HCT116 (cell line): Measurements from ENCODE around the gene COPS8. TPM values are rescaled to one million over a fixed set of nuclear protein-coding genes. Genes with fewer than 3 reads are reported as not detected.

Experiments
- ATAC-seq: fragments of 200-7000 bp; cut with Tn5 transposase; 2 replicates; pipeline ENCODE4 v1.9.1; 2020; ENCODE audit warnings: mild to moderate bottlenecking, moderate library complexity
- BruUV-seq: library from RNA; stranded (reverse); fragments of 400-500 nt; replicated peaks from 2 replicates; lab custom pipeline; 2021; lab: Mats Ljungman, UMichigan
- CTCF ChIA-PET: fragments of 300-600 bp; sonication (Branson Sonifier 250); formaldehyde crosslinking; loops from one replicate; lab custom pipeline; 2021; ENCODE audit warnings: antibody characterized with exemption; lab: Charles Lee
- POLR2A ChIA-PET: fragments of 300-600, 350-600 bp; sonication (Branson Sonifier 250); formaldehyde crosslinking; loops from one replicate; lab custom pipeline; 2021; ENCODE audit warnings: antibody characterized with exemption; lab: Charles Lee
- RAD21 ChIA-PET, 2 experiments: fragments of 300-600 bp; sonication (Branson Sonifier 250); formaldehyde crosslinking; loops; one replicate each; lab custom pipeline; 2023; ENCODE audit warnings: low total read pairs in 2 of 2; ENCODE audit not compliant: uncharacterized antibody in 2 of 2, unreplicated experiment in 2 of 2, low non-redundant PET in 1 of 2; lab: Charles Lee
- DNase-seq: peaks from one replicate; pipeline ENCODE4 v3.0.0-alpha.2; 2010; ENCODE audit warnings: low read depth, low spot score
- H2AFZ ChIP-seq: fragments of 200-600 bp; shearing (Covaris generic), sonication (generic); 2 replicates; pipeline ENCODE4 v1.6.1; 2017; ENCODE audit warnings: low read depth, mixed run types, mixed read lengths, antibody characterized with exemption, low read length; ENCODE audit not compliant: poor library complexity, severe bottlenecking
- H3K27ac ChIP-seq: 2 replicates; pipeline ENCODE4 v1.5.1; 2012; ENCODE audit warnings: low read depth, low read length
- H3K27me3 ChIP-seq: fragments of 200-600 bp; sonication (generic); 2 replicates; pipeline ENCODE4 v1.6.1; 2016; ENCODE audit warnings: mixed run types, low read length, mixed read lengths; ENCODE audit not compliant: insufficient read depth
- H3K36me3 ChIP-seq, 2 experiments: fragments of 200-500 bp in 1 of 2; fragments of 200-600 bp in 1 of 2; sonication (Bioruptor generic) in 1 of 2; sonication (generic) in 1 of 2; 2 replicates each; pipeline versions ENCODE4 v1.5.1 to v1.6.1; 2014 to 2016; ENCODE audit warnings: low read length in 2 of 2, inconsistent platforms in 1 of 2, mixed read lengths in 1 of 2, mixed run types in 1 of 2; ENCODE audit not compliant: insufficient read depth in 2 of 2, control insufficient read depth in 1 of 2
- H3K4me1 ChIP-seq, 2 experiments: fragments of 200-600 bp in 1 of 2; sonication (generic) in 1 of 2; 2 replicates each; pipeline versions ENCODE4 v1.5.1 to v1.6.1; 2012 to 2017; ENCODE audit warnings: low read length in 2 of 2, inconsistent platforms in 1 of 2, mild to moderate bottlenecking in 1 of 2, mixed read lengths in 1 of 2, mixed run types in 1 of 2, moderate library complexity in 1 of 2; ENCODE audit not compliant: insufficient read depth in 2 of 2, control insufficient read depth in 1 of 2
- H3K4me2 ChIP-seq: fragments of 200-600 bp; sonication (generic); 2 replicates; pipeline ENCODE4 v1.6.1; 2017; ENCODE audit warnings: mixed run types, low read length, mixed read lengths
- H3K4me3 ChIP-seq, 2 experiments: fragments of 200-600 bp in 1 of 2; sonication (generic) in 1 of 2; replicated peaks in 1 of 2; 2 replicates each; pipeline ENCODE4 v1.5.1; 2011 to 2016; ENCODE audit warnings: low read length in 2 of 2, control low read depth in 1 of 2, low read depth in 1 of 2, mild to moderate bottlenecking in 1 of 2, mixed read lengths in 1 of 2, mixed run types in 1 of 2
- H3K79me2 ChIP-seq: fragments of 200-600 bp; sonication (generic); 2 replicates; pipeline ENCODE4 v1.6.1; 2017; ENCODE audit warnings: mild to moderate bottlenecking, mixed run types, low read length, moderate library complexity, mixed read lengths; ENCODE audit not compliant: insufficient read depth
- H3K9ac ChIP-seq: fragments of 200-600 bp; sonication (generic); 2 replicates; pipeline ENCODE4 v1.6.1; 2016; ENCODE audit warnings: low read length, mixed read lengths
- H3K9me2 ChIP-seq: fragments of 200-600 bp; sonication (generic), shearing (Covaris generic); 2 replicates; pipeline ENCODE4 v1.6.1; 2017; ENCODE audit warnings: mixed run types, mild to moderate bottlenecking, moderate library complexity; ENCODE audit not compliant: insufficient read depth
- H3K9me3 ChIP-seq, 2 experiments: fragments of 200-500 bp in 1 of 2; fragments of 200-600 bp in 1 of 2; sonication (Bioruptor generic) in 1 of 2; sonication (generic) in 1 of 2; 2 replicates each; pipeline ENCODE4 v1.6.1; 2014 to 2017; ENCODE audit warnings: low read length in 2 of 2, mixed read lengths in 2 of 2, inconsistent platforms in 1 of 2, low read depth in 1 of 2, mild to moderate bottlenecking in 1 of 2, mixed run types in 1 of 2, moderate library complexity in 1 of 2; ENCODE audit not compliant: control insufficient read depth in 1 of 2, insufficient read depth in 1 of 2
- H4K20me1 ChIP-seq: fragments of 200-600 bp; sonication (generic), shearing (Covaris generic); 2 replicates; pipeline ENCODE4 v1.6.1; 2017; ENCODE audit warnings: mixed run types, mild to moderate bottlenecking, moderate library complexity; ENCODE audit not compliant: insufficient read depth
- CBX3 ChIP-seq: IDR thresholded peaks from 2 replicates; pipeline ENCODE4 v1.6.1; 2012; ENCODE audit warnings: low read depth
- CEBPB ChIP-seq: IDR thresholded peaks from 2 replicates; pipeline ENCODE4 v1.6.1; 2012; ENCODE audit warnings: low read depth
- CTCF ChIP-seq, 3 experiments: fragments of 200-600 bp in 1 of 3; sonication (generic) in 1 of 3; IDR thresholded peaks in 2 of 3; conservative IDR thresholded peaks in 1 of 3; 2 replicates each; pipeline ENCODE4 v1.5.1; 2012 to 2017; ENCODE audit warnings: low read depth in 2 of 3, low read length in 2 of 3, antibody characterized with exemption in 1 of 3, borderline replicate concordance in 1 of 3, control low read depth in 1 of 3, mild to moderate bottlenecking in 1 of 3, mixed read lengths in 1 of 3, mixed run types in 1 of 3, moderate library complexity in 1 of 3; ENCODE audit not compliant: insufficient read depth in 1 of 3
- EGR1 ChIP-seq: IDR thresholded peaks from 2 replicates; pipeline ENCODE4 v1.6.1; 2012; ENCODE audit warnings: low read depth
- FOSL1 ChIP-seq: IDR thresholded peaks from 2 replicates; pipeline ENCODE4 v1.6.1; 2012; ENCODE audit warnings: low read depth
- JUND ChIP-seq: IDR thresholded peaks from 2 replicates; pipeline ENCODE4 v1.6.1; 2012
- MAX ChIP-seq: IDR thresholded peaks from 2 replicates; pipeline ENCODE4 v1.6.1; 2012
- POLR2A ChIP-seq: IDR thresholded peaks from 2 replicates; pipeline ENCODE4 v1.7.0; 2011; ENCODE audit warnings: borderline replicate concordance; ENCODE audit not compliant: insufficient read depth, insufficient read length; ENCODE audit errors: extremely low read depth
- POLR2AphosphoS5 ChIP-seq: IDR thresholded peaks from 2 replicates; pipeline ENCODE4 v1.6.1; 2011; ENCODE audit warnings: mild to moderate bottlenecking, low read depth, low read length, moderate library complexity
- RAD21 ChIP-seq: IDR thresholded peaks from 2 replicates; pipeline ENCODE4 v1.6.1; 2012; ENCODE audit warnings: low read depth, mild to moderate bottlenecking
- REST ChIP-seq: IDR thresholded peaks from 2 replicates; pipeline ENCODE4 v1.6.1; 2012; ENCODE audit warnings: low read depth
- SP1 ChIP-seq: IDR thresholded peaks from 2 replicates; pipeline ENCODE4 v1.6.1; 2012; ENCODE audit warnings: low read depth
- ZBTB33 ChIP-seq: IDR thresholded peaks from 2 replicates; pipeline ENCODE4 v1.6.1; 2011; ENCODE audit warnings: mild to moderate bottlenecking, low read length, moderate library complexity; ENCODE audit not compliant: insufficient replicate concordance; ENCODE audit errors: extremely low read depth
- ZFX ChIP-seq: fragments of 450-650 bp; IDR thresholded peaks from 2 replicates; pipeline ENCODE4 v1.6.1; 2017
- ZNF274 ChIP-seq: fragments of 200-500 bp; sonication (Bioruptor generic); IDR thresholded peaks from 2 replicates; pipeline ENCODE4 v1.6.1; 2014; ENCODE audit warnings: mild to moderate bottlenecking, low read depth, low read length, inconsistent platforms
- intact Hi-C: fragments of 100-400 bp; cut with micrococcal nuclease; formaldehyde crosslinking; loops from 2 replicates; pipeline ENCODE4 v1.10.0; 2022
- total RNA-seq: library from RNA; stranded (reverse); gene quantifications from one replicate; pipeline ENCODE4 v1.2.1, GENCODE V29; 2021; ENCODE audit not compliant: unreplicated experiment

The COPS8 gene
- total RNA-seq, 1 experiment from 2014 or later: 42.2 TPM

- no peaks in the 10 kb centered on the region for H4K20me1 ChIP-seq
- no peaks in the 10 kb centered on the region for H3K36me3 ChIP-seq
- ATAC-seq (no peak), DNase-seq (no peak)
- no peak overlapping the region for H2AFZ ChIP-seq
- H3K27me3 ChIP-seq: no peaks in the 10 kb centered on the region
- ChIA-PET POLR2A (no interaction called here), CTCF (no interaction called here), RAD21 (no interaction called here)
- BruUV-seq: no TSS peak
- no peak for TF ChIP-seq POLR2A
- no peak for TF ChIP-seq REST
- no peak for TF ChIP-seq EGR1
- no peak for TF ChIP-seq CEBPB
- TF ChIP-seq ZNF274: no peak
- no peak for TF ChIP-seq FOSL1
- TF ChIP-seq POLR2AphosphoS5: no peak
- no peak for TF ChIP-seq ZFX
- TF ChIP-seq CBX3: no peak
- TF ChIP-seq SP1: no peak
- no peak for TF ChIP-seq RAD21
- no peak for TF ChIP-seq ZBTB33
- no peak for TF ChIP-seq JUND
- no peak for TF ChIP-seq MAX
- no peak for TF ChIP-seq CTCF (IDR thresholded peaks at IDR 0.05 in 2 of 3, conservative IDR thresholded peaks at IDR 0.05 in 1 of 3; ENCODE audit: borderline replicate concordance in 1 of 3, insufficient read depth in 1 of 3, low read depth in 2 of 3, low read length in 2 of 3)
- no peaks in the 10 kb centered on the region for H3K79me2 ChIP-seq
- intact Hi-C loops: loop anchor here (10.0 kb wide), 1 partner anchor 868 kb away; no protein-coding TSS in a partner anchor
- no peaks in the 10 kb centered on the region for H3K9me3 ChIP-seq
- H3K9ac ChIP-seq: no peak overlapping the region
- H3K4me1 ChIP-seq: peaks cover 0 to 7% of the 10 kb centered on the region in 2 experiments; a peak in 1 of 4 replicates
- no peak overlapping the region for H3K4me2 ChIP-seq
- no peak overlapping the region for H3K4me3 ChIP-seq
- no peaks in the 10 kb centered on the region for H3K9me2 ChIP-seq
- H3K27ac ChIP-seq: no peak overlapping the region
These were observed 23.1 kb upstream of the COPS8 start for GRCh38 chr2:237062585-237062984.
